ENCODE data around the gene KCND3.
"Not testable (repeated sequence)": the region's sequence is repeated elsewhere in the genome, so short reads cannot be mapped to it uniquely, and the experiment has no call there.

KCND3 gene

DNA sequence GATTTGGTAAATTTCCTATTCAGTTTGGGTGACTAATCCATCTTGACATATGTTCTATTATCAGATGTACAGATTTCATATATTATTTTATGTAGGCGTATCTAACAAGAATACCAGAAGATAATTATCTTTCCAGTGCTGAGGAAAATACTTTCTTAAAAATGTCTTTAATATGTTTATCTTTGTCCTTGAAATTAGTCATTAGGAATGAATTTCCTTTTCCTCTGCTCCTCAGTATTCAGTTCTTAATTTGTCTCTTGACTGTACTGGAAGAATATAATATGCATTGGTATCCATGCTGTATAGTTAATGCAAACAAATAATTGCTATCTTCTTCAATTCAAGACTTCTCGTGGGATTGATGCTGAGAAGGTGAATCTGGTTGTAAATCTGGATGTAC is 227.1 kb downstream of the KCND3 start:
- DNase-seq: no peak

DNA sequence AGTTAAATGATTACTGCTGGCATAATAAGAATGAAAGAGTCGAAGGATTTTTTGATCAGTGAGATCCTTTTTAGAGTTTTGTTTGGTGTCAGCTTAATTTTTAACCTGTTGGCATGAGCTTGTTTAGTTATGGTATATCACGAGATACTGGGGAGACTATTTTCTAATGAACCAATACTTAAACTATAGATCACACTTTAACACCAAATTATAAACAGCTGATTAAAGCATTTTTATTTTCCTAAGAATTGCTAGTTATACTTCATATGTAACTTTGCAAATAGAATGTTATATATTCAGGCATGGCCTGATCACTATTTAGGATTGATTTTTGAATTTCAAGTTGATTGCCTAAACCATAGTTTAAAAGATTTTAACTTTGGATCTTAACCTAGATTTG is 227.8 kb downstream of the KCND3 start:
- DNase-seq: no peak

DNA sequence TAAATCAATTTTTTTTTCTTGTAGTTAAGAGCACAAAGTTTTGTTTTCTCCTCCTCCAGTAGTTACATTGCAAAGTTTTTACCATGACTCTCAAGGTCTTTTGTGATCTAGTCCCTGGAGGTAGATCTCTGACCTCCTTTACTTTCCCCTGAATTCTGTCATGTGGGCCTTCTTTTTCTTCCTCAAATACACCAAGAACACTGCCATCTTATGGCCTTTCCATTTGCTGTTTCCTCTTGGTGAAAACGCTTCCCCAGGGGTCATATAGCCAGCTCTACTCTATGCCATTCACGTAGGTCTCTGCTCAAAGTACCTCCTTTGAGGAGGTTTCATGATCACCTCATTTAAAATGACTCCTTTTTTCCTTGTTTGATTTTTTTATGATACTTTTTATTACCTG is 231.1 kb downstream of the KCND3 start:
- no peak for DNase-seq

DNA sequence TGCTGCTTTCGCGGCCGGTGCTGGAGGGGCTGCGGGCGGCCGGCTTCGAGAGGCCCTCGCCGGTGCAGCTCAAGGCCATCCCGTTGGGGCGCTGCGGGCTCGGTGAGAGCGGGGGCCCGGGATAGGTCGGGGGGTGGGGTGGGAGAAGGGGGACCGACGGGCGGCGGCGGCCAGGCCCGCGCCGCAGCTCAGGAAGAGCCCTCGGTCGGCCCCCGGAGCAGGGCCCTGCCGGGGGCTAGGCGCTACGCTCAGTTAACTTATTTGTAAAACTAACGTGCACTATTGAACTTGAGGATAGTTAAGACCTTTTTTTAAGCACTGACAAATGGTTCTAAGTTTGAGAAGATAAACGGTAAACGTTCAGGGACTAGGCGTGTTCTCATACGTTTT is 233.3 kb downstream of the KCND3 start:
- DNase-seq: no peak

GRCh38 chr1:111755331-111756123 is 233.9 kb downstream of the KCND3 start, which contains the start of gene DDX20:
Gene DDX20 (plus strand): TSS chr1:111755901. CDS start chr1:111755925, 24 bp downstream.
- peak; percentile 95 for DNase-seq

- DNase-seq: peak; percentile 71
These were observed 234.5 kb downstream of the KCND3 start for GRCh38 chr1:111754984-111755330.

- DNase-seq: no peak
These were observed 237.4 kb downstream of the KCND3 start for GRCh38 chr1:111751906-111752575.

DNA sequence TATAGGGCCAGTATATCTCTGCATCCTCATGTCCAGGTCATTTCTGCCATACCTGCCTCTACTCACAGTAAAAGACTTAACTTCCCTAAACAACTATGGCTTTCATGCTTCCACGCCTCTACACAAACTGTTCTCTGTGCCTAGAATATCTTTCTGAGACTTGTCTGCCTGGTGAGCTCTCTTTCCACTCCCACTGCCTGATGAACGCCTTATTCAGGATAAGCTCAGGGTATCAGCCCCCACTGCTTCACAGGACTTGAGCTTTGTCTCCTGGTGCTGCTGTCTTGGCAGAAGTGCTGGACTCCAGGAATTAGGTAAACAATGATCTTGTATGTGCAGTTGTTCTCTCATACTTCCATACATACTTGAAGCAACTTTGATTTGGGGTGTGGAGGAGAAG is 238.6 kb downstream of the KCND3 start:
- DNase-seq: no peak

GRCh38 chr1:111749628-111750027 is 239.8 kb downstream of the KCND3 start:
- no peak for DNase-seq

- DNase-seq: no peak
These were observed 241.5 kb downstream of the KCND3 start for GRCh38 chr1:111747947-111748346.

GRCh38 chr1:111747282-111747734 is 242.2 kb downstream of the KCND3 start:
- peak; percentile 50 for DNase-seq

DNA sequence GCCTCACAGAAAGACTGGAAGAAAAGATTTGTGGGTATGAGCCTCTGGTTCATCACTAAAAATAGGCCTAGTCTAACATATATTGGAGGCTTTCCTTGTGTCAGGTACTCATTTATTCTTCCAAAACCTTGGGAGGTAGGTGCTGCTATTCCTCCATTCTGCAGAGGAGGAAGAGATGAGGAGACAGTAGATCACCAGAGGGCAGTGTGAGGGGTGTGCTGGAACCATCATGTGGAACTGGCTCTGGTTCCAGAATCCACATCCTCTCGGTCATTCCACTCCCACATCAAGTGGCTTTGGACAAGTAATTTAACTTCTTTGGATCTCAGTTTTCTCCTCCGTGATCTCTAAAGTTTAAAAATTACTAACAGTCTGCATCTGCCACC is 242.9 kb downstream of the KCND3 start:
- no peak for DNase-seq

GRCh38 chr1:111745675-111746613 is 243.5 kb downstream of the KCND3 start:
- no peak for DNase-seq

GRCh38 chr1:111743679-111744101 is 245.8 kb downstream of the KCND3 start:
- no peak for DNase-seq

DNA sequence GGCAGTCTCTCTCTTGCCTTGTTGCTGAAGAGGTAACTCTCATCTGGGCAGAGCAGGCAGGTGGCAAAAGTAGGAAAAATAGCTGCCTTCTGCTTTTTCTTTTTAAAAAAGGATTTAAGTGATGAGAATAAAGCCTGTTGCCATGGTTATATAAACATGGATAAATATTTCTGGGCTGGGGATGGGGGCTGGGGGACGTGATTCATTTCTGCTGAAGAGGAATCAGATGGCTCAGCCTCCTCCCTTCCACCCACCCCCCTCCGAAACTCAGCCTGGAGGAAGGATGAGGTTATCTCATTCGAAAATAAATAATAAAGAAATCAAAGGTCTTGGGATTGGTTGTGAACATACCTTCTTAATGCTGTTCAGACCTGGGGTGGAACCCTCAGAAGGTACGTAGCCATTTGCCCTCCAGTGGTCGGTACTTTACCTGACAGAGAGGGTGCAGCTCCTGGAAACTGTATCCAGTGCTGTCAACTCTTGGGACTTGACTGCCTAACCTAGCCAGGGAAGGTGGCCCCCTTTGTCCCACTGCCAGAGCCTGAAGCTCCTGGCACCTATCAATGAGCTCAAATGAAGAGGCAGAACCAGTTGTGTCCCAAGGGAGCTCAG is 246.4 kb downstream of the KCND3 start:
- DNase-seq: no peak

- not testable (repeated sequence) for DNase-seq
These were observed 247.2 kb downstream of the KCND3 start for GRCh38 chr1:111742292-111742691.

DNA sequence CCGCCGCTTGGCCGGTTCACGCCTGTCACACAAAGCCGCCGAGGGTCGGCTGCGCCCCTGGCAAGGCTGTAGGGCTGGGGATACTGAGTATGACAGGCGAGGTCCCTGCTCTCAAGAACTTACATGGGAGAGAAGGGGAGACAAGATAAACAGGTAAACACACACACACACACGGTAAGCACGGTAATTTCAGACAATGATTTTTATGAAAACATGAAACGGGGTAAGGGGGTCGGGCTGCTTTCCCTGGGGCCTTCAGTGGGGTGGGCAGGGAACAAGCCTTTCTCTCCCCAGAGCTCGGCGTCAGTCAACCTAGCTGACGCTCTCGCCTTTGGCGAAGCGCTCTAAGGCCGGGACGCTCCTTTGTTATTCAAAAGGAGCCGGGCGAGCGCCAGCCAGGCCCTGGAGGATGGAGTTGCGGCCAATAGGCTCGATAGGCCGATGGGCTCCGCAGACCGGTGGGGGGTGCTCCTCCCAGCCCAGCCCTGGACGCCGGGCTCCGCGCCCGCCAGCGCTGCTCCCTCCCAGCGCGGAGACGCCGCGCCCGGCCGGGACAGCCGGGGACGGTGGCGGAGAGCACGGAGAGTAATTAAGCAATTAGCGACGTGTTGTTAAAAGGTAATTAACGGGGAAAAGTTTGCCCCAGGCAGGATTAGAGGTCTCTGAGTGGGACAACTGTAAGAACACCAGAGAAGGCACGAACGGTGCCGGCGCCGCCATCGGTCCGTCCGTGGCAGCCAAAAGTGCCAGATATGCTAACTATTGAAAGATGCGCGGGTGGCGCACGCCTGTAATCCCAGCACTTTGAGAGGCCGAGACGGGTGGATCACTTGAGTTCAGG is 249.3 kb downstream of the KCND3 start:
- DNase-seq: peak; percentile 58

GRCh38 chr1:111739194-111739924 is 250.1 kb downstream of the KCND3 start, which contains the start of gene INKA2:
Gene INKA2 (minus strand): TSS chr1:111739395. CDS start chr1:111739242, 153 bp downstream.
- peak; percentile 93 for DNase-seq

- DNase-seq: peak; percentile 89
These were observed 250.9 kb downstream of the KCND3 start for GRCh38 chr1:111738436-111739193.

DNA sequence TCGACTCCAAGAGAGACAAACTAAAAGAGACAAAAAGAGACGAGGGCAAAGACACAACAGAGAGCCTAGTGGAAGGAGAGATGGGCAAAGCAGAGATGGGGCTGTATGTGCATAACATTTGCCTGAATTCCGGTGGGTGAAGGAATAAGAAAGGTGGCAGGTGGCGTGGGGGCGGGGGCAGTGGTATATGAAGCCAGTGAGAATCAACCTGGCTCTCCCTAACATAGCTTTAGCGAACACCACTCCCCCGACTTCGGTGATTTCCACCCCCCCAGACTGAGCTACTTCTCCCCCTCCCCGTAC is 251.4 kb downstream of the KCND3 start:
- DNase-seq: no peak

Measured in femur (tissue), 1 donor.